NCI-H345 (cell line): ENCODE results near the gene DUOX1.

ENCODE experiments used
- DNase-seq: peaks from one replicate; lab custom pipeline; 2025; lab: John Stamatoyannopoulos, UW

DUOX1 gene

GRCh38 chr15:45168751-45169551 lies 39.2 kb downstream of the DUOX1 start:
- no peak for DNase-seq

DNA sequence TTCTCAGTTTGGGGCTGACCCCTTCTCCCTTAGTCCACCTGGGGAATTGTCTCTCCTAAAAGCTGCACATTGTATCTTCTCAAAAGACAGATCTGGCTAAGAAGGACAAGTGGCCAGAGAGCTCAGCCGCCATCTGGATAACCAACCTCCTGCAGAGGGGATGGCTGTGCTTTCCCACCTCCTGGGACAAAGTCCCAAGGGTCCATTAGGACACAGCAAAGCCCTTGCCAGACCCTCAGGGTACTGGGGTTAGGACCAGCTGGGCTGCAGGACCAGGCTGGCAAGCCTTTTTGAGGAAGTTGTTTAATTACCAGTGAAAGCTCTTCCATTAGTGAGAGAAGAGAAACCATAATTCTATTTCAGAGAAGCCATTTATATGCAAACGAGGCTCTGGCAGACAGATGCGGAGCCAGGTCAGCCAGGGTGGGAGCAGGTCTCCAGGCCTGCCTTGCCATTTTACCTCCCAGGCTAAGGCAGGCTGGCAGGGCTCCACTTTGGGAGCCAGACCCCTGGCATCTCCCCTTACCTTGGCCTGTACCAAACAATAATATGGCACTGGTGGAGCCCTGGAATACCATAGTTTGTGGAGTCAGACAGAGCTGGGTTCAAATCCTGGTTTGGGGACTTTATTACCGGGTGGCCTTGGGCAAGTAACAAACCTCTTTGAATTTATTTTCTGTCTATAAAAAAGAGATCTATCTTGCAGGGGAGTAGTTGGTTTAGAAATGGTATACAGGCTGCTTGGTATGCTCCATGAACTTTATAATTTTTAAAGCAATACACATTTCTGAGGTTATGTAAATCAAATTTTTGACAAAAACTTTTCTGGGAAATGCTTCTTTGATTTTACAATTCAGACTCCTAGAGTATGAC lies 40.0 kb downstream of the DUOX1 start:
- DNase-seq: no peak

DNA sequence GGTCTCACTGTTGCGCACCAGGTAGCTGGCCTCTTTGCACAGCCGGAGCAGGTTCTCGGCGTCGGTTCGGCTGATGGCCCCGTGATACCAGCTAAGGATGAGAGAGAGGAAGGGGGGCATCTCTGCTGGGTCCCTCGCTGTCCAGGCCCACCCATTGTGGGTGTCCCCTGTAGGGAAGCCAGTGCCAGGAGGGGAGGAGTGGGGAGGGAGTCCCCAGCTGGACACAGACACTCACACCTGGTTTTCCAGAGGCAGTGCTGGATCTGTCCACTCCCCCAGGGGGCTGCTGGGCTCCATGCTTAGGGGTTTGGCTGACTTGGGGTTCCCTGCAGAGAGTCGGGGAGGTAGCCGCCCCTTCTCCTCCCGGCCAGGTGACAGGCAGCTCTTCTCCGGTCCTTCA lies 42.1 kb downstream of the DUOX1 start:
- no peak for DNase-seq

DNA sequence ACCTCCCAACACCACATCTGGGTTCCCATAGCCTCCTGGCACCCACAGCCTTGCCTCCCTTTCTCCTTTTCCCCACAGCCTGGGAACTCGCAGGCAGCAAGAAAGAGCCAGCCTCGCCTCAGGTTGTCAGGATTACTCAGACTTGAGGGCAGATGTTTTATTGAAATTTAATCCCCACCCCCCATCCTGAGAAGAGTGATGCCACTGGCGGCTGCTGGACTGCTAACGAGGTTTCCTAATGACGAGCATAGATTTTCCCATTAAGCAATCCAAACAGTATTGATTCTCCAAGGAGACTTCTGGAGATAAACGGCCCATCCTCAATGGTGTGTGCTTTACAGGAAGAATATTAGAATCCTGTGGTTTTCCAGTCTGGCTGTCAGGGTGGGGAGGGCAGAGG lies 44.3 kb downstream of the DUOX1 start:
- DNase-seq: no peak

DNA sequence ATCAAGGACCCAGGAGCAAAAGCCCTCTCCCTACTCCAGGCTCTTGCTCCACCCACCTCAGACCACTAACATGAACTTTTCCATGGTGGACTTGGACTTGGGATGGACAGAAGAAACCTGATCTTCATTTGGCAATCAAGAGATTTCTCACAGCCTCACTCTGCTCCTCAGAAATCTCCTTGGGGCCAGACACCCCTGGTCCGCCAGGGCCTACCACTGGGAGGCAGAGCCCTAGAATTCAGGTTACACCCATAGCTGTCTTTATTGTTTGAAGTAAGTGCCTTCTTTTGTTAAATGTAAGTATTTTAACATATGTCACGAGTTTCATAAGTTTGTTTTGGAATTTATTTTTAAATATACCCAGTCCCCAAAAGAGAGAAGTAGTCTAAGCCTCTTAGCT lies 44.8 kb downstream of the DUOX1 start:
- no peak for DNase-seq

DNA sequence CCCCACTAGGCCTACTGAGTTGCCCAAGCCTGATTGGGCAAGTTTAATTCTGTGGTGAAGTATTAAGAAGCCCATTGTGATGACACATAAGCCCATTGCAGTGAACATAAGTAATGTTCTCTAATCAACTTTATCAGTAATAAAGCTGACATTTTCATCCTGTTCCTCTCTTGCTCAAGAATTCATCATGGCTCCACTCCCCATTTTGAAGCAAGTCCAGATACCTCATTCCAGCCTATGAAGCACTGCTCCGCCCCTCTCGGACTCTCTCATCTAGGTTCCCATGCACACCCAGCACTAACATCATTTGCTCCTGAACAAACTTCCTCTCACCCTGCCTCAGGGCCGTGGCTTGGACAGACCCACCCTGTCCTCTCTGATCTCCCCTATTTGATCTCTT lies 47.5 kb downstream of the DUOX1 start:
- no peak for DNase-seq

GRCh38 chr15:45179221-45179985 lies 49.6 kb downstream of the DUOX1 start:
- DNase-seq: no peak

DNA sequence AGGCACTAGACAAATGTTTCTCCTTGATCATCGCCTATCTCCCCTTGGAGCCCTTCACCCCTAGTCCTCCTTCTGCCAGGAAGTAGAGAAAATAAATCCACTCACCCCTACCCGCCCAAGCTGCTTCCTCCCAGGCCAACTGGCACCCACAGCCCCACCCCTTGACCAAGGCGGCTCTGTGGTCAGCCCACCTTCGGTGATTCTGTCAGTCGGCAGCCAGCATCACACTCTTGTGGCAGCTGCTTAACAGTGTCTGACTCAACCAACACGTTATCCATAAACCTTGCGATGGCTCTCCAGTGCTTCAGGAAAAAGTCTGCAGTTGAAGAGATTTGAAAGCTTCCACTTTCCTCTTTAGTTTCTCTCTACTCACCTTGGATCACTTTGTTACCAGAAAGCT lies 50.4 kb downstream of the DUOX1 start:
- DNase-seq: no peak

GRCh38 chr15:45180648-45181436 lies 51.0 kb downstream of the DUOX1 start:
- DNase-seq: no peak

GRCh38 chr15:45181491-45182285 lies 51.9 kb downstream of the DUOX1 start:
- DNase-seq: no peak

- no peak for DNase-seq
These were observed 53.2 kb downstream of the DUOX1 start for GRCh38 chr15:45182996-45183395.

DNA sequence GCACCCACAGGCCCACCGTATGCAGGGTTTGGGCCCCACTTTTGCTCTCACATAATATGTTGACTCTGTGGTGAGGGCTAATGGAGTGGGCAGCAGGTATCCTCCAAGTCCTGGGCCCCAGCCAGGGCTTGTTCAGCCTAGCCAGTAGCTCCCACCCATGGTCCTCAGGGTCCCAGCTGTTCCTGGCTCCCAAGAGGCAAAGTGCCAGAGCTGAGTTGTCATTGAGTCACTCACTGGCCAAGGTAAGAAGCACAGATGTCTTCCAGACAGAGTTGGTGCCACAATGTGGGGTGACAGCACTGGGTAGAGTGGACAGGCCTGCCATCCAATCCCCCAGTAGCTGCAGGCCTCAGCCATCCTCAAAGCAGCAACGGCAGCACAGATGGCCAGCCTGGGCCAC lies 53.7 kb downstream of the DUOX1 start:
- DNase-seq: no peak

- DNase-seq: no peak
These were observed 54.8 kb downstream of the DUOX1 start for GRCh38 chr15:45184562-45185041.

DNA sequence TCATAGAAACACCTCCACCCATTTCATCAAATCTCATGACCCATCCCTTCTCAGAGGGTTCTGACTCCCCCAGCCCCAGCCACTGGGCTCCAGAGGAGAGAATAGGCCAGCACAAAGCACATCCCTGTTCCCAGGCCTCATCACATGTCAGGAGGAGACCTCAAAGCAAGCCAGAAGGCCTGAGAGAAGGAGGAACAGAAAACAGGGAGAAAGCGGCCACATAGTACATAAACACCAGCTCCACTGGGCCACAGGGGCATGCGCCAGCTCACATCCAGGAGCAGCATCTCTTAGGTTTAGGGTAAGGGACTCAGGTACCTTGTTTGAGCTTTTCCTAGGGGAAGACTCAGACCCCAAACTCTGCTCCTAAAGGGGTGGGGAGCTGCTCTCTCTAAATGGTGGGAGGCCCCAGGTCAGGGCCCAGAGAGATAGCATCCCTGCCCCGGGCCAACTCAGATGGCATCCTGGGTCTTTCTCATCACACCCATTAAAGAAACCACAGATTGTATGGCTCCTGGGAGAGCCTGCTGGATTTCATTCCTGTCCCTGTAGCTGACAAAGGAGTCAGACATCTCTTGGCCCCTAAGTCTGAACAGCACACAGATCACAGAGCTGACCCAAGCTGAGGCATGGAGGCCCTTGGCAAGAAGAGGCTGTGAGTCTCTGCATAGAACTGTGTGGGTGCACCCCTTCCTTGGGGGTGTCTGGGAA lies 55.4 kb downstream of the DUOX1 start:
- no peak for DNase-seq

DNA sequence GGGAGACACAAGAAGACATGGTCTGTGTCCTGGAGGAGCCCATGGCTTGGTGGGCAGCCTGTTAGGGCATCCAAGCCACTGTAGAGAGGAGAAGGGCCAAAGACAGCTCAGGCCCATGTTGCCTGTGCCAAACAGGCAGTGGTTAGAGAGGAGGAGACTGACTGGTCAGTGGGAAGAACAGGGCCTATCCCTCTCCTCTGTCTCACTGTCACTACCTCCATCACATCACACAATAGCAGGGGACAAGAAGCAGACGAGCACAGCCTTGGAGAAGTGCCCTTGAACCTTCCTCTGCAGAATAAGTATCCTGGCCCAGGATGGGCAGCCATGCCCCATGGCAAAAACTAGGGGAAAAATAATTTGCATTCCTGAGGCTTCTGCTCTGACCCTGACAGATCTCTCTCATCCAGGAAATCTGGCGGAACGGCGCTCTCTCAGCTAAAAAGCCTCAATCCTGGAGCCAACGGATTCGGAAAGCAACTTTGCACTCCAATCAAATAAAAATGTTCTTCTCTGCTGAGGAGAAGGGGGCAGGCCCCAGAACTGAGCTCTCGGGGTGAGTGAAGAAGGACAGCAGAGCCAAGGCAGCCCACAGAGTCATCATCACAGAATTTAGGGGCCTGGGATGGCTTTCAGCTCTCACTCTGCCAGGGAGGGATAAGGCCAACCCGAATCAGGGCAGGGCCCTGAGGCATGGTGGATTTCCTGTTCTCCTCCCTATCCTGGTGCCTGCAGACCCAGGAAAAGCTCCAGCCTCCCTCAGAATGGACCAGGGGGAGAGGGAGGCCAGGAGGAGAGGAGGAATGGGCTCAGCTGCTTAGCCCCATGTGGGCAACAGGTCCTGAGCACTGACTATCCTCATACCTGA lies 56.3 kb downstream of the DUOX1 start:
- DNase-seq: no peak

- DNase-seq: no peak
These were observed 57.2 kb downstream of the DUOX1 start for GRCh38 chr15:45186771-45187577.

DNA sequence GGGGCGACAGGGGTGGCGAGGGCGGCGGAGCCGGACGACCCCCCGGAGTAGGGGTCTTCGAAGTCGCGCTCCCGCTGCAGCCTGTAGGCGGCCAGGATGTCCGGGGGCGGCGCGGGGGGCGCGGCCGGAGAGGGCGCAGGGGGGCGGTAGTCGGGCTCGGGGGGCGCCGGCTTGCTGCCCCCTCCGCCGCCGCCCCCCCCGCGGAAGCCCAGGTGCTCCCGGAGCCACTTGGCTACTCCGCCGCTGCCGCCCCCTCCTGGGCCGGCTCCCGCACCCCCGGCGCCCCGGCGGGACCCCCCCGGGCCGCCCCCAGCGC lies 57.7 kb downstream of the DUOX1 start:
- DNase-seq: no peak
